GM19193 (cell line): ENCODE results near the gene MTERF4.

Source experiments
- POLR2A ChIP-seq: IDR thresholded peaks from 4 replicates; pipeline ENCODE4 v1.6.1; 2011; ENCODE audit not compliant: insufficient read depth, insufficient read length; ENCODE audit errors: extremely low read depth

The MTERF4 gene

DNA sequence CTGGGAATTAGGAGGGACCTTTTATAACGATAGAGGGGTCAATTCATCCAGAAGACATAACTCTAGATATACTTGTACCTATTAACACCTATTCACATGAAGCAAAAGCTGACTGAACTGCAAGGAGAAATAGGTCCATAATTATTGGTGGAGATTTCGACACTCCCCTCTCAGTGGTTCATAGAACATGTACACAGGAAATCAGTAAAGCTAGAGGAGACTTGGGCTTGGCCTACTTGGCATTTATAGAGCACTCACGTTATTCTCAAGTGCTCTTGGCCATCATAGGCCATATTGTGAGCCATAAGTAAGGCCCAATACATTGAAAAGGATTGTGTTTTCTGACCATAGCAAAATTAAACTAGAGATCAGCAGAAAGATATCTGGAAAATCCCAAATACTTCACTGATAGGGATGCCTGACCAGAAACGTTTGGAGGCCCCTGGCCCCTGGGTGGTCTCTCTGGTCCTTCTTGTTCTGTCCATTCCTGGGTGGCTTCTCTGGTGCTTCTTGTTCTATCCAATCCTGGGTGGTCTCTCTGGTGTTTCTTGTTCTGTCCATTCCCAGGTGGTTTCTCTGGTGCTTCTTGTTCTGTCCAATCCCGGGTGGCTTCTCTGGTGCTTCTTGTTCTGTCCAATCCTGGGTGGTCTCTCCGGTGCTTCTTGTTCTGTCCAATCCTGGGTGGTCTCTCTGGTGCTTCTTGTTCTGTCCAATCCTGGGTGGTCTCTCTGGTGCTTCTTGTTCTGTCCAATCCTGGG lies 54.7 kb downstream of the MTERF4 start:
- no peak for TF ChIP-seq POLR2A
